Left lung (tissue), 10 donors: Measurements from ENCODE around the gene PLCL1. TPM values are rescaled to one million over a fixed set of nuclear protein-coding genes. Genes with fewer than 3 reads are reported as not detected.

Experiments used
- ATAC-seq: fragments of 200-7000 bp; cut with Tn5 transposase; one replicate; pipeline ENCODE4 v1.9.1; 2020; ENCODE audit warnings: moderate library complexity
- DNase-seq, 4 donors: peaks; one replicate each; pipeline ENCODE4 v3.0.0-alpha.2; 2013 to 2020
- H3K27ac ChIP-seq, 2 donors: fragments of 200-600 bp; sonication (generic) in 1 of 2; one replicate each; pipeline versions ENCODE4 v1.5.0 to v1.8.0; 2020 to 2021
- H3K27me3 ChIP-seq, 2 donors: fragments of 200-600 bp; sonication (generic) in 1 of 2; one replicate each; pipeline versions ENCODE4 v1.5.0 to v1.8.0; 2020 to 2021
- H3K36me3 ChIP-seq, 2 donors: fragments of 200-600 bp; sonication (generic) in 1 of 2; one replicate each; pipeline versions ENCODE4 v1.5.0 to v1.8.0; 2020 to 2021
- H3K4me1 ChIP-seq, 2 donors: fragments of 200-600 bp; one replicate each; pipeline ENCODE4 v1.8.0; 2021
- H3K4me3 ChIP-seq, 2 donors: fragments of 200-600 bp; sonication (generic) in 1 of 2; one replicate each; pipeline versions ENCODE4 v1.5.0 to v1.8.0; 2020 to 2021; ENCODE audit warnings: mild to moderate bottlenecking in 1 of 2
- H3K9me3 ChIP-seq, 2 donors: fragments of 200-600 bp; sonication (generic) in 1 of 2; one replicate each; pipeline versions ENCODE4 v1.5.0 to v1.8.0; 2020 to 2021
- CTCF ChIP-seq, 2 donors: fragments of 200-600 bp; sonication (generic) in 1 of 2; IDR thresholded peaks; one replicate each; pipeline versions ENCODE4 v1.5.0 to v1.8.0; 2021; ENCODE audit warnings: antibody characterized with exemption in 2 of 2
- intact Hi-C, 2 donors: fragments of 100-400 bp; cut with DNase I; formaldehyde crosslinking; loops; one replicate each; pipeline versions ENCODE4 v1.11.2 to v1.14.2; 2022
- polyA plus RNA-seq, 6 donors: library from polyadenylated mRNA; unstranded; fragments of 120-200 nt; gene quantifications; one replicate each; pipeline ENCODE4 v1.2.1, GENCODE V29; 2013; ENCODE audit not compliant: insufficient read length in 6 of 6
- total RNA-seq, 2 donors: library from RNA; stranded (reverse); fragmentation: NEBNext Ultra II Directional; extraction: Animal tissue kit (Norgen Biotek cat#: 25700); gene quantifications; one replicate each; pipeline ENCODE4 v1.2.1, GENCODE V29; 2021
- donor health status: DM: no; HTN: yes; CAD: no.
- donor health status: DM: no; HTN: no; CAD: no.

The PLCL1 gene
- total and polyA plus RNA-seq, 8 donors = 3.4 to 15.3 (median 10.3) TPM

GRCh38 chr2:197894751-197895274 lies 90.4 kb downstream of the PLCL1 start:
- no peak overlapping the region for H3K27ac ChIP-seq
- TF ChIP-seq CTCF (IDR thresholded peaks at IDR 0.05) = no peak
- H3K27me3 ChIP-seq = no peaks in the 10 kb centered on the region
- H3K4me3 ChIP-seq = no peak overlapping the region
- DNase-seq (no peak), ATAC-seq (no peak)
- peaks cover 0 to 13% of the 10 kb centered on the region in 2 donors for H3K4me1 ChIP-seq
- no peaks in the 10 kb centered on the region for H3K36me3 ChIP-seq
- H3K9me3 ChIP-seq = no peaks in the 10 kb centered on the region
- intact Hi-C loops = no loop called here

GRCh38 chr2:197897960-197898678 lies 93.7 kb downstream of the PLCL1 start:
- H3K9me3 ChIP-seq = no peaks in the 10 kb centered on the region
- ATAC-seq (no peak), DNase-seq (no peak)
- H3K27me3 ChIP-seq = no peaks in the 10 kb centered on the region
- no peak for TF ChIP-seq CTCF (IDR thresholded peaks at IDR 0.05)
- no peak overlapping the region for H3K4me3 ChIP-seq
- H3K4me1 ChIP-seq = peaks cover 0 to 10% of the 10 kb centered on the region in 2 donors
- H3K27ac ChIP-seq = no peak overlapping the region
- no peaks in the 10 kb centered on the region for H3K36me3 ChIP-seq
- intact Hi-C loops = no loop called here

- H3K9me3 ChIP-seq = no peaks in the 10 kb centered on the region
- H3K4me1 ChIP-seq = no peaks in the 10 kb centered on the region
- H3K27ac ChIP-seq = no peak overlapping the region
- intact Hi-C loops = no loop called here
- no peak for TF ChIP-seq CTCF (IDR thresholded peaks at IDR 0.05)
- ATAC-seq (no peak), DNase-seq (no peak)
- no peak overlapping the region for H3K4me3 ChIP-seq
- H3K27me3 ChIP-seq = no peaks in the 10 kb centered on the region
- no peaks in the 10 kb centered on the region for H3K36me3 ChIP-seq
Observed at GRCh38 chr2:197904446-197904845, 100.1 kb downstream of the PLCL1 start.

GRCh38 chr2:197908156-197908555 lies 103.8 kb downstream of the PLCL1 start:
- Histone ChIP-seq H3K4me1 (no peaks in the 10 kb centered on the region), H3K27me3 (no peaks in the 10 kb centered on the region), H3K27ac (no peak overlapping the region), H3K4me3 (no peak overlapping the region), H3K36me3 (no peaks in the 10 kb centered on the region), H3K9me3 (no peaks in the 10 kb centered on the region)
- intact Hi-C loops = no loop called here
- DNase-seq (no peak), ATAC-seq (no peak)
- TF ChIP-seq CTCF (IDR thresholded peaks at IDR 0.05) = no peak

- Histone ChIP-seq H3K9me3 (no peaks in the 10 kb centered on the region), H3K27ac (no peak overlapping the region), H3K36me3 (no peaks in the 10 kb centered on the region), H3K27me3 (no peaks in the 10 kb centered on the region), H3K4me1 (no peaks in the 10 kb centered on the region), H3K4me3 (no peak overlapping the region)
- intact Hi-C loops = no loop called here
- TF ChIP-seq CTCF (IDR thresholded peaks at IDR 0.05) = no peak
- peak; percentile 15 for ATAC-seq
- no peak for DNase-seq
Observed at GRCh38 chr2:197908990-197909776, 104.8 kb downstream of the PLCL1 start.
